Measurements from ENCODE around the gene DNAH12. TPM values are rescaled to one million over a fixed set of nuclear protein-coding genes. Genes with fewer than 3 reads are reported as not detected.

Gene DNAH12
- total and polyA plus RNA-seq, 2 of the 13 experiments (the other 11 are each of a cell fraction or from before 2014, with no cell fraction given): 0.11 TPM

GRCh38 chr3:57555738-57556458 lies 11.8 kb upstream of the DNAH12 start, which contains the start of gene PDE12 (continued):
- TF ChIP-seq ZNF557 (CRISPR knock-in tag; IDR thresholded peaks at IDR 0.05) (0 out of 2 replicates have a peak, but pooled peaks have one; percentile 66), ZNF816 (CRISPR knock-in tag; IDR thresholded peaks at IDR 0.05; ENCODE audit: borderline replicate concordance) (peak; percentile 41; the same call in 1 of the 2 replicates), ZSCAN21 (CRISPR knock-in tag; IDR thresholded peaks at IDR 0.05; ENCODE audit: borderline replicate concordance) (peak; percentile 89; the same call in 1 of the 2 replicates), KAT8 (CRISPR knock-in tag; IDR thresholded peaks at IDR 0.05) (peak; percentile 98), MXI1 (IDR thresholded peaks at IDR 0.05; ENCODE audit: borderline replicate concordance, low read depth, low read length) (peak; percentile 71; the same call in 2 of the 3 replicates), ZNF570 (CRISPR knock-in tag; IDR thresholded peaks at IDR 0.05; ENCODE audit: borderline replicate concordance) (no peak), ZMAT3 (CRISPR knock-in tag; conservative IDR thresholded peaks at IDR 0.05) (no peak; the same call in 1 of the 2 replicates), MYNN (CRISPR knock-in tag; IDR thresholded peaks at IDR 0.05; ENCODE audit: low read depth) (no peak; the same call in 1 of the 2 replicates), SMAD3 (CRISPR knock-in tag; IDR thresholded peaks at IDR 0.05) (peak; percentile 30; the same call in 1 of the 2 replicates), AGO2 (optimal IDR thresholded peaks at IDR 0.05; ENCODE audit: low read depth, low read length) (no peak), ISL2 (CRISPR knock-in tag; IDR thresholded peaks at IDR 0.05) (peak; percentile 66; the same call in 1 of the 2 replicates), ZNF75D (CRISPR knock-in tag; IDR thresholded peaks at IDR 0.05; ENCODE audit: borderline replicate concordance) (peak; percentile 86; the same call in 1 of the 2 replicates), HOMEZ (CRISPR knock-in tag; IDR thresholded peaks at IDR 0.05; ENCODE audit: low read depth) (peak; percentile 83), TRIM24 (CRISPR knock-in tag; IDR thresholded peaks at IDR 0.05) (0 out of 2 replicates have a peak, but pooled peaks have one; percentile 31), KDM3A (CRISPR knock-in tag; IDR thresholded peaks at IDR 0.05; ENCODE audit: low read depth) (no peak), TIGD3 (CRISPR knock-in tag; IDR thresholded peaks at IDR 0.05; ENCODE audit: borderline replicate concordance) (no peak; the same call in 1 of the 2 replicates), IRF2 (CRISPR knock-in tag; IDR thresholded peaks at IDR 0.05) (peak; percentile 72; the same call in 1 of the 2 replicates), ZKSCAN5 (CRISPR knock-in tag; IDR thresholded peaks at IDR 0.05) (no peak), HNRNPUL1 (IDR thresholded peaks at IDR 0.05; ENCODE audit: low read depth, low read length) (no peak), JUN (CRISPR knock-in tag; IDR thresholded peaks at IDR 0.05) (no peak; the same call in 1 of the 2 replicates), ZNF768 (CRISPR knock-in tag; IDR thresholded peaks at IDR 0.05) (no peak), ZFP82 (CRISPR knock-in tag; IDR thresholded peaks at IDR 0.05; ENCODE audit: borderline replicate concordance) (0 out of 2 replicates have a peak, but pooled peaks have one; percentile 53), TCF7L2 (IDR thresholded peaks at IDR 0.05; ENCODE audit: low read depth, low read length) (no peak), ZFP36 (IDR thresholded peaks at IDR 0.05; ENCODE audit: borderline replicate concordance, low read depth, low read length, partially characterized antibody) (no peak), MXD1 (CRISPR knock-in tag; IDR thresholded peaks at IDR 0.05) (peak; percentile 94; the same call in 1 of the 2 replicates), ZNF878 (CRISPR knock-in tag; IDR thresholded peaks at IDR 0.05) (peak; percentile 94), FOXJ3 (CRISPR knock-in tag; IDR thresholded peaks at IDR 0.05; ENCODE audit: borderline replicate concordance) (0 out of 2 replicates have a peak, but pooled peaks have one; percentile 62), MTF1 (CRISPR knock-in tag; IDR thresholded peaks at IDR 0.05) (no peak), HMG20B (CRISPR knock-in tag; conservative IDR thresholded peaks at IDR 0.05) (no peak)

Data from HepG2 (cell line).